ENCODE results near the gene P2RX3. TPM values are rescaled to one million over a fixed set of nuclear protein-coding genes. Genes with fewer than 3 reads are reported as not detected.

Gene P2RX3
- total RNA-seq, 1 experiment from 2014 or later, result 0.15 TPM

DNA sequence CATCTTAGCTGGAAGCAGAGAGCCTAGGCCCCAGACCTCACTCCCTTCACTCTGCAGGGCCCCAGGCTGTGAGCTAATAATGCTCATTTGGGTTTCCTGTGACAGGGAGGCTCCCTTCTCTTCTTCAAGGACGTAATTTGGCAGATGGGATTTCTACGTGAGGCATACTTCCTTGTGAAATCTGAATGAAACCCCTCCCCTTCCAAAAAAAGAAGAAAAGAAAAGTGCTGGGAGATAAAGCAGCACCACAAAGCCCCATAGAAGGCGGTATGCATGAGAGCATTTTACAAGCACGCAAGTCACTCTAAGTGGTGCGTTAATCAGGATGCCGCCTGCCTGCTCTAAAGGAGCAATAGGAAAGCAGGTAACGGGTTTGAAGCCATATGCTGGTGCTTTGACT is 5.7 kb downstream of the P2RX3 start:
- no peak overlapping the region for H3K4me2 ChIP-seq (ENCODE audit: insufficient read depth, insufficient read length, low read length)
- no peak overlapping the region; a peak in 1 of 5 replicates for H3K4me3 Mint-ChIP-seq

More for the DNA sequence above, 5.7 kb downstream of the P2RX3 start:
- Histone ChIP-seq H3T11ph (ENCODE audit: low read length) (no peak overlapping the region), H3K79me2 (ENCODE audit: insufficient read depth, low read length) (no peaks in the 10 kb centered on the region), H2BK20ac (ENCODE audit: low read depth, low read length, poor library complexity, severe bottlenecking) (no peak overlapping the region), H4K8ac (replicated peaks; ENCODE audit: insufficient read length, low read depth, low read length) (no peak overlapping the region), H3K23me2 (ENCODE audit: insufficient read length, low read depth, low read length, poor library complexity, severe bottlenecking) (no peaks in the 10 kb centered on the region), H3K9ac (ENCODE audit: extremely low read depth, insufficient read length, low read length) (no peak overlapping the region), H2AFZ (ENCODE audit: low read length) (no peak overlapping the region), H4K91ac (ENCODE audit: insufficient read length, low read depth, low read length) (no peak overlapping the region), H2BK120ac (ENCODE audit: low read depth, low read length, poor library complexity, severe bottlenecking) (no peak overlapping the region), H3K18ac (ENCODE audit: insufficient read length, low read depth, low read length) (no peak overlapping the region), H2BK12ac (ENCODE audit: insufficient read length, low read depth, low read length) (no peak overlapping the region), H3K4ac (ENCODE audit: low read depth, low read length) (no peak overlapping the region), H3K56ac (ENCODE audit: insufficient read length, low read depth, low read length) (no peak overlapping the region), H3K14ac (ENCODE audit: insufficient read depth, low read length) (no peak overlapping the region), H4K20me1 (ENCODE audit: control insufficient read depth, insufficient read depth, insufficient read length) (no peaks in the 10 kb centered on the region), H3K9me3 (ENCODE audit: control insufficient read depth, low read depth, low read length) (no peaks in the 10 kb centered on the region), H3K79me1 (ENCODE audit: insufficient read depth, low read depth, low read length, poor library complexity, severe bottlenecking) (no peaks in the 10 kb centered on the region), H2BK5ac (ENCODE audit: insufficient read length, low read length) (no peak overlapping the region), H4K5ac (ENCODE audit: insufficient read length, low read depth, low read length) (no peak overlapping the region), H3K27me3 (ENCODE audit: insufficient read depth, low read length) (no peaks in the 10 kb centered on the region), H3K23ac (ENCODE audit: insufficient read length, low read depth, low read length) (no peak overlapping the region), H3K4me1 (ENCODE audit: insufficient read depth, low read length) (0 out of 2 replicates have a peak, but pooled peaks cover 3% of the 10 kb centered on the region), H3K27ac (ENCODE audit: insufficient read length, low read depth, low read length) (no peak overlapping the region), H2BK15ac (ENCODE audit: low read depth, low read length) (no peak overlapping the region), H2AK5ac (ENCODE audit: insufficient read length, low read length) (no peak overlapping the region)
- Mint-ChIP-seq H3K27me3 (ENCODE audit: low read depth) (peaks cover 37% of the 10 kb centered on the region), H3K36me3 (ENCODE audit: insufficient read depth in 1 of 3, low read depth in 3 of 3) (no peaks in the 10 kb centered on the region), H3K9me3 (no peaks in the 10 kb centered on the region), H3K4me1 (peaks cover 42 to 50% of the 10 kb centered on the region in 2 experiments), H3K27ac (no peak overlapping the region)
- no CpG with 5 or more reads among the region's 7 CpGs for WGBS (ENCODE audit: extremely low coverage, insufficient read length, low lambda C conversion rate)
- no peak for DNase-seq
- TF ChIP-seq, protein P1, sequence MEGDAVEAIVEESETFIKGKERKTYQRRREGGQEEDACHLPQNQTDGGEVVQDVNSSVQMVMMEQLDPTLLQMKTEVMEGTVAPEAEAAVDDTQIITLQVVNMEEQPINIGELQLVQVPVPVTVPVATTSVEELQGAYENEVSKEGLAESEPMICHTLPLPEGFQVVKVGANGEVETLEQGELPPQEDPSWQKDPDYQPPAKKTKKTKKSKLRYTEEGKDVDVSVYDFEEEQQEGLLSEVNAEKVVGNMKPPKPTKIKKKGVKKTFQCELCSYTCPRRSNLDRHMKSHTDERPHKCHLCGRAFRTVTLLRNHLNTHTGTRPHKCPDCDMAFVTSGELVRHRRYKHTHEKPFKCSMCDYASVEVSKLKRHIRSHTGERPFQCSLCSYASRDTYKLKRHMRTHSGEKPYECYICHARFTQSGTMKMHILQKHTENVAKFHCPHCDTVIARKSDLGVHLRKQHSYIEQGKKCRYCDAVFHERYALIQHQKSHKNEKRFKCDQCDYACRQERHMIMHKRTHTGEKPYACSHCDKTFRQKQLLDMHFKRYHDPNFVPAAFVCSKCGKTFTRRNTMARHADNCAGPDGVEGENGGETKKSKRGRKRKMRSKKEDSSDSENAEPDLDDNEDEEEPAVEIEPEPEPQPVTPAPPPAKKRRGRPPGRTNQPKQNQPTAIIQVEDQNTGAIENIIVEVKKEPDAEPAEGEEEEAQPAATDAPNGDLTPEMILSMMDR (conservative IDR thresholded peaks at IDR 0.05), result no peak

Data from H9 (cell line).